ENCODE measurements around the gene GDF3. TPM values are rescaled to one million over a fixed set of nuclear protein-coding genes. Genes with fewer than 3 reads are reported as not detected.
A peak's percentile ranks its signal among the peaks of the same experiment; 100 is the strongest.
"Not testable (repeated sequence)": the region's sequence is repeated elsewhere in the genome, so short reads cannot be mapped to it uniquely, and the experiment has no call there.

The GDF3 gene
- total RNA-seq, 1 donor from 2014 or later = not detected

GRCh38 chr12:7668171-7668570 lies 27.4 kb downstream of the GDF3 start:
- ATAC-seq = no peak
- no peak for DNase-seq (ENCODE audit: low spot score)

GRCh38 chr12:7667125-7667524 lies 28.4 kb downstream of the GDF3 start:
- ATAC-seq (no peak), DNase-seq (ENCODE audit: low spot score) (no peak)

GRCh38 chr12:7666595-7666994 lies 29.0 kb downstream of the GDF3 start:
- DNase-seq (ENCODE audit: low spot score) = no peak
- ATAC-seq = no peak

- ATAC-seq = no peak
These were observed 33.8 kb downstream of the GDF3 start for GRCh38 chr12:7661741-7662140.

GRCh38 chr12:7656121-7656520 lies 39.5 kb downstream of the GDF3 start:
- DNase-seq (ENCODE audit: low spot score) (no peak), ATAC-seq (no peak)

More at GRCh38 chr12:7661741-7662140, 33.8 kb downstream of the GDF3 start:
- DNase-seq (ENCODE audit: low spot score) = no peak

GRCh38 chr12:7650091-7650490 lies 45.5 kb downstream of the GDF3 start:
- ATAC-seq (no peak), DNase-seq (ENCODE audit: low spot score) (no peak)

GRCh38 chr12:7647071-7647470 lies 48.5 kb downstream of the GDF3 start:
- no peak for ATAC-seq

GRCh38 chr12:7646178-7646475 lies 49.4 kb downstream of the GDF3 start:
- DNase-seq (ENCODE audit: low spot score) = no peak
- ATAC-seq = no peak

More at GRCh38 chr12:7647071-7647470, 48.5 kb downstream of the GDF3 start:
- DNase-seq (ENCODE audit: low spot score) = no peak

DNA sequence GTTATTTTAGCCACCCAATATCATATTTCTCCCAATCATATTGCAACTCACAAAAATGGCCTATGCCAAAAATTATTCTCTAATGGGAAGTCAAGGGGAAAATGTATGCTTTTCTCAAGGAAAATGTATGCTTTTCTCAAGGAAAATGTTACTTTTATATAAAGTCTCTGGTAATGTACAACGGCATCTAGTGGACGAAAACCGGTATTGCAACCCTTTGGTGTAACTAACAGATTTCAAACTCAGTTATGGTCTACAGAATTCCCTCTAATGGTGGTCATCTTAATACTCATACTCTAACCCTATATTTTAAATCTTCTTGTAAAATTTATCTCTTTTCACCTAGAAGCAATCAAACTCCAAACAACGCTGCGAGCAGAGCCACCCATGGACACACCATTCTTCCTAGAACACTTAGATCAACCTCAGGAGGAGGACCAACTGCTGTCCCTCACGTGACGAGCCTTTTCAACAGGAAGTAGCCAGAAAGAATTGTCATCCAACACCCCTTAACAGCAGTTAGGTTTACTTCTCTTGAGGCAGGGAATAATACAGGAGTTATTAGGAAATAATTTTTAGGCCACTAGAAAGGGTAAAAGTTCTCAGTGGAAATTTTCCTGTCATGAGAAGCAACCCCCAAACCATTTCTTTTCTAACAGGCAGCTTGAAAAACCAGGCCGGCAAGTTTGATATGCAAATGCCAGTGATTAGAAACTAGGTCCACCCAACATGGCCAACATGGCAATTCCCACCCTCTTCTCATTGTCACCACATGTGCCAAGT lies 50.0 kb downstream of the GDF3 start:
- no peak for DNase-seq (ENCODE audit: low spot score)
- peak; percentile 75 for ATAC-seq

DNA sequence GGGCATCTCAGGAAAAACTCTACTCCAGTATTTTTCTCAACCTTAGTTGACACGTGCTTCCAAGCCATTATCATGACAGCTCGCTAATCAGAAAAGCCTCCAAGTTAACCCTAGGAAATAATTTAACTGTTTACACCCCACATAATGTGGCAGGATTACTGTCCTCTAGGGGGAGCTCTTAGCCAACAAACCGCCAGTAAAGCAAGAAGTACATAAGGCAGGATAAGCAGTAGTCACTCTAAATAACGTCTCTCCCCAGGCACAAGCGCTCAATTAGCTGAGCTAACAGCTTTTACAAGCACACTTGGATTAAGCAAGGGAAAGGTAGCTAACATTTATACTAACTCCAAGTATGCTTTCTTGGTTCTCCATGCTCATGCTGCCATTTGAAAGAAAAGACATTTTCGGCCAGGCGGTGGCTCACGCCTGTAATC lies 52.7 kb downstream of the GDF3 start:
- DNase-seq (ENCODE audit: low spot score) = no peak

GRCh38 chr12:7642287-7642686 lies 53.3 kb downstream of the GDF3 start:
- ATAC-seq (no peak), DNase-seq (ENCODE audit: low spot score) (no peak)

More for the DNA sequence above, 52.7 kb downstream of the GDF3 start:
- ATAC-seq = no peak

- DNase-seq (ENCODE audit: low spot score); ATAC-seq: not testable (repeated sequence)
These were observed 55.2 kb downstream of the GDF3 start for GRCh38 chr12:7640123-7640995.

Other genes with a start within 250 kb of the GDF3 start
- gene CD163, start 192.0 kb downstream of the GDF3 start, total RNA-seq = 52.2 TPM
- gene APOBEC1, start 29.9 kb downstream of the GDF3 start, total RNA-seq = not detected
- gene DPPA3, start 15.7 kb upstream of the GDF3 start, total RNA-seq = not detected
- not detected for gene CLEC4C, start 51.6 kb upstream of the GDF3 start, total RNA-seq
- not detected for gene NANOGNB, start 69.4 kb upstream of the GDF3 start, total RNA-seq
- gene NANOG, start 93.6 kb upstream of the GDF3 start, total RNA-seq = 0.70 TPM
- 95.3 TPM for gene SLC2A14, start 177.1 kb upstream of the GDF3 start, total RNA-seq
- gene SLC2A3, start 240.4 kb upstream of the GDF3 start, total RNA-seq = 9.4 TPM

Data from left lobe of liver (tissue), 2 donors.